Neuronal stem cell (in vitro differentiated cells): ENCODE measurements around the gene KLHDC7B.
A peak's percentile ranks its signal among the peaks of the same experiment; 100 is the strongest.
"Not testable (repeated sequence)": the region's sequence is repeated elsewhere in the genome, so short reads cannot be mapped to it uniquely, and the experiment has no call there.

Experiments used
- DNase-seq: peaks from one replicate; pipeline ENCODE4 v3.0.0-alpha.2; 2013; ENCODE audit warnings: low spot score
- H2AFZ ChIP-seq: one replicate; pipeline ENCODE4 v1.6.1; 2013; ENCODE audit warnings: mild to moderate bottlenecking, low read length, inconsistent platforms
- H2AK5ac ChIP-seq: 2 replicates; pipeline ENCODE4 v1.6.1; 2013; ENCODE audit warnings: low read depth, mild to moderate bottlenecking, inconsistent platforms, low read length, moderate library complexity, mixed read lengths
- H2BK120ac ChIP-seq: 2 replicates; pipeline ENCODE4 v1.6.1; 2013; ENCODE audit warnings: low read depth, mild to moderate bottlenecking, inconsistent platforms, low read length, moderate library complexity, mixed read lengths
- H2BK12ac ChIP-seq: one replicate; pipeline ENCODE4 v1.6.1; 2013; ENCODE audit warnings: low read length, inconsistent platforms
- H2BK15ac ChIP-seq: 2 replicates; pipeline ENCODE4 v1.6.1; 2013; ENCODE audit warnings: mild to moderate bottlenecking, low read length, inconsistent platforms, mixed read lengths
- H2BK5ac ChIP-seq: one replicate; pipeline ENCODE4 v1.6.1; 2013; ENCODE audit warnings: inconsistent platforms, mild to moderate bottlenecking, low read length, moderate library complexity
- H3K14ac ChIP-seq: one replicate; pipeline ENCODE4 v1.6.1; 2013; ENCODE audit warnings: low read length, inconsistent platforms
- H3K18ac ChIP-seq: 2 replicates; pipeline ENCODE4 v1.6.1; 2013; ENCODE audit warnings: low read length, inconsistent platforms
- H3K23ac ChIP-seq: 2 replicates; pipeline ENCODE4 v1.6.1; 2013; ENCODE audit warnings: low read depth, mild to moderate bottlenecking, mixed read lengths, low read length, inconsistent platforms; ENCODE audit not compliant: poor library complexity
- H3K27ac ChIP-seq: replicated peaks from 3 replicates; pipeline ENCODE4 v1.5.1; 2013; ENCODE audit warnings: low read length, inconsistent platforms
- H3K27me3 ChIP-seq, 3 experiments: 2 replicates each; pipeline ENCODE4 v1.6.1; 2013; ENCODE audit warnings: low read length in 3 of 3, mild to moderate bottlenecking in 2 of 3, inconsistent platforms in 1 of 3, low read depth in 1 of 3, mixed read lengths in 1 of 3, moderate library complexity in 1 of 3; ENCODE audit not compliant: control insufficient read depth in 3 of 3, insufficient read depth in 3 of 3
- H3K36me3 ChIP-seq, 2 donors: replicated peaks in 1 of 2; 2 replicates each; pipeline ENCODE4 v1.6.1; 2013; ENCODE audit warnings: low read length in 2 of 2; ENCODE audit not compliant: control insufficient read depth in 2 of 2, insufficient read depth in 2 of 2
- H3K4ac ChIP-seq: 2 replicates; pipeline ENCODE4 v1.6.1; 2013; ENCODE audit warnings: inconsistent platforms, mild to moderate bottlenecking, low read length, moderate library complexity
- H3K4me1 ChIP-seq, 2 donors: 1 replicate in 1 of 2; 2 replicates in 1 of 2; pipeline ENCODE4 v1.6.1; 2013; ENCODE audit warnings: low read length in 2 of 2, low read depth in 1 of 2; ENCODE audit not compliant: control insufficient read depth in 2 of 2, insufficient read depth in 1 of 2
- H3K4me2 ChIP-seq: one replicate; pipeline ENCODE4 v1.6.1; 2013; ENCODE audit warnings: mild to moderate bottlenecking, low read length, inconsistent platforms; ENCODE audit not compliant: insufficient read depth, poor library complexity, severe bottlenecking
- H3K4me3 ChIP-seq, 2 donors: 2 replicates each; pipeline ENCODE4 v1.5.1; 2013; ENCODE audit warnings: low read length in 2 of 2, mild to moderate bottlenecking in 2 of 2, inconsistent platforms in 1 of 2, moderate library complexity in 1 of 2
- H3K79me1 ChIP-seq: one replicate; pipeline ENCODE4 v1.6.1; 2013; ENCODE audit warnings: low read depth, mild to moderate bottlenecking, inconsistent platforms, low read length, moderate library complexity
- H3K9ac ChIP-seq: one replicate; pipeline ENCODE4 v1.6.1; 2013; ENCODE audit warnings: mild to moderate bottlenecking, low read depth, low read length, inconsistent platforms; ENCODE audit not compliant: poor library complexity
- H3K9me3 ChIP-seq, 2 donors: replicated peaks in 1 of 2; 2 replicates each; pipeline versions ENCODE3 to v1.6.1; 2013; ENCODE audit warnings: low read length in 2 of 2, mild to moderate bottlenecking in 2 of 2, inconsistent platforms in 1 of 2, low read depth in 1 of 2, mixed read lengths in 1 of 2, moderate library complexity in 1 of 2; ENCODE audit not compliant: control insufficient read depth in 2 of 2, insufficient read depth in 1 of 2
- H4K8ac ChIP-seq: one replicate; pipeline ENCODE4 v1.6.1; 2013; ENCODE audit warnings: low read depth, mild to moderate bottlenecking, inconsistent platforms, low read length, moderate library complexity
- H4K91ac ChIP-seq: one replicate; pipeline ENCODE4 v1.6.1; 2013; ENCODE audit warnings: low read length, low read depth, mild to moderate bottlenecking, inconsistent platforms; ENCODE audit not compliant: poor library complexity
- WGBS, 2 donors: extraction: QIAGEN DNeasy Blood & Tissue Kit; methylation state at CpG; one replicate each; pipeline ENCODE4 v1.1.7; 2013; ENCODE audit warnings: missing lambda C conversion rate in 2 of 2, mixed read lengths in 1 of 2; ENCODE audit not compliant: insufficient read length in 2 of 2, insufficient replicate concordance in 1 of 2; ENCODE audit errors: extremely low coverage in 2 of 2; 5-methylcytosine and 5-hydroxymethylcytosine counted together

KLHDC7B gene

DNA sequence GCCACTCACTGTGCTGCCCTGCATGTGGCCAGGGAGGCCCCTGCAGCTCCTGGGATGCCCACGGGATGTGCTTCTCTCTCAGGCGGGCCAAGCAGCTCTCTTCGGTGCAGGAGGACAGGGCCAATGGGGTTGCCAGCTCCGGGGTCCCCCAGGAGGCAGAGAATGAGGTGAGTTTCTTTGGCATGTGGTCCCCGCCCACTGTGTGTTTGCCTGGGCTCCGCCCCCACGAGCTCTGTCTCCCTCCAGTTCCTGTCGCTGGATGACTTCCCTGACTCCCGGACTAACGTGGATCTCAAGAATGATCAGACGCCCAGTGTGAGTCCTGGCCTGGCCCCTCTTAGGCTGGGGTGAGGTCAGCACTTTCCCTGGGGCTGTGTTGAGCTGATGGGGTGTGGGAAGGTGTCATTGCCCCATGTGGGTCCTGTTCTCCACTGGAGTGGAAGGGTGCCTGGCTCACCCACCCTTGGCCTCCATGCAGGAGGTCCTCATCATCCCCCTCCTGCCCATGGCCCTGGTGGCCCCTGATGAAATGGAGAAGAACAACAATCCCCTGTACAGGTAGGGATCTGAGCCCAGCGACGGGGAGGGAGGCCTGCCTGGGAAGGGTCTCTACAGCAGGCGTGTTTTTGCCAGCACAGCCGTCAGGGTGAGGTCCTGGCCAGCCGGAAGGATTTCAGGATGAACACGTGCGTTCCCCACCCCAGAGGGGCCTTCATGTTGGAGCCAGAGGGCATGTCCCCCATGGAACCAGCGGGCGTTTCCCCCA lies 28.0 kb upstream of the KLHDC7B start:
- WGBS, 2 donors, result no CpG with 5 or more reads among the region's 20 CpGs
- H3K4me3 ChIP-seq, result peak overlapping the region in 1 of 2 donors; percentile 19
- no peak overlapping the region for H3K18ac ChIP-seq
- no peaks in the 10 kb centered on the region for H3K4me1 ChIP-seq
- no peaks in the 10 kb centered on the region for H3K9me3 ChIP-seq
- H4K91ac ChIP-seq, result no peak overlapping the region
- no peak overlapping the region for H3K4me2 ChIP-seq
- no peak overlapping the region for H2AFZ ChIP-seq
- H3K27ac ChIP-seq, result no peak overlapping the region
- no peak overlapping the region for H3K14ac ChIP-seq
- H3K36me3 ChIP-seq, result peaks cover 54 to 79% of the 10 kb centered on the region in 2 donors
- no peak overlapping the region for H2AK5ac ChIP-seq
- no peak overlapping the region for H4K8ac ChIP-seq
- H2BK120ac ChIP-seq, result no peak overlapping the region
- no peak overlapping the region for H3K4ac ChIP-seq
- H2BK12ac ChIP-seq, result no peak overlapping the region
- peaks cover 29% of the 10 kb centered on the region for H3K79me1 ChIP-seq
- no peak overlapping the region for H2BK5ac ChIP-seq
- H2BK15ac ChIP-seq, result no peak overlapping the region
- H3K23ac ChIP-seq, result no peak overlapping the region
- H3K27me3 ChIP-seq, result no peaks in the 10 kb centered on the region
- no peak for DNase-seq
- H3K9ac ChIP-seq, result no peak overlapping the region

DNA sequence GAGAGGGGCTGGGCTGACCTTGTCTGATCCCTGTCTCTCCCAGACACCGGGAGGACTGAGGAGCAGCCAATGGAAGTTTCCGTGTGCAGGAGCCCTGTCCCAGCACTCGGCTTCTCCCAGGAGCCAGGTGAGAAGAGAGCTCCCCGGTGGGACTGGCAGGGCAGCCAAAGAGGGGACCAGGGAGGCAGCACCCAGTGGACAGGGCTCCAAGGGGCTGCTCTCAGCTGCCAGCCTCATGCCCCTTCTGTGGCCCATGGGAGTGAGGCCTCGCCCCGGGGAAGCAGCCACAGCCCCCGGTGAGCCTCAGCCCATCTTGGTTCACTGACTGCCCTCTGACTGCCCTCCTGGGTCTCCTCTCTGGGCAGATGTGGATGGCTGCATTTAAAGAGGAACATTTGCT lies 27.1 kb upstream of the KLHDC7B start:
- H3K9ac ChIP-seq, result no peak overlapping the region
- peaks cover 63 to 84% of the 10 kb centered on the region in 2 donors for H3K36me3 ChIP-seq
- H3K4ac ChIP-seq, result no peak overlapping the region
- no peak overlapping the region for H3K4me2 ChIP-seq
- DNase-seq, result no peak
- H3K27me3 ChIP-seq, result no peaks in the 10 kb centered on the region
- H2BK12ac ChIP-seq, result no peak overlapping the region
- H3K9me3 ChIP-seq, result no peaks in the 10 kb centered on the region
- H2AFZ ChIP-seq, result no peak overlapping the region
- H3K4me1 ChIP-seq, result no peaks in the 10 kb centered on the region
- no peak overlapping the region for H4K91ac ChIP-seq
- no peak overlapping the region for H2AK5ac ChIP-seq
- H3K23ac ChIP-seq, result no peak overlapping the region
- no peak overlapping the region for H2BK5ac ChIP-seq
- H2BK15ac ChIP-seq, result no peak overlapping the region
- no peak overlapping the region for H3K18ac ChIP-seq
- H3K14ac ChIP-seq, result no peak overlapping the region
- H3K79me1 ChIP-seq, result peaks cover 25% of the 10 kb centered on the region
- no peak overlapping the region for H2BK120ac ChIP-seq
- H3K4me3 ChIP-seq, result no peak overlapping the region
- WGBS, 2 donors, result no CpG with 5 or more reads among the region's 7 CpGs
- H3K27ac ChIP-seq, result no peak overlapping the region
- no peak overlapping the region for H4K8ac ChIP-seq

DNA sequence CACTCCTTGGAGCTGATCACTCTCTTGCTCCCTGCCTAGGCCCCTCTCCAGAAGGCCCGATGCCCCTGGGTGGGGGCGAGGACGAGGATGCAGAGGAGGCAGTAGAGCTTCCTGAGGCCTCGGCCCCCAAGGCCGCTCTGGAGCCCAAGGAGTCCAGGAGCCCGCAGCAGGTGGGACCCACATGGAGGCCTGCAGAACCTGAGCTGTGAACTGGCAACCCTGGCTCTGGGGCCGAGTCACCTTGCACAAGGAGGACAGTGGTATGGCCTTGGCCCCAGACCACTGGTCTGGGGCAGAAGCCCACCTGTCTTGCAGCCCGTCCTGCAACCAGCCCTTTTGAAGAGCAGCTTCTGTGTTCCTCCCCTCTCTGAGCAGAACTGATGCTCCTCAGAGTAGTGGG lies 26.5 kb upstream of the KLHDC7B start:
- peaks cover 24% of the 10 kb centered on the region for H3K79me1 ChIP-seq
- no peak overlapping the region for H2AFZ ChIP-seq
- no peak overlapping the region for H2BK12ac ChIP-seq
- no peak overlapping the region for H3K23ac ChIP-seq
- H3K4me3 ChIP-seq, result no peak overlapping the region
- H3K18ac ChIP-seq, result no peak overlapping the region
- no peak overlapping the region for H4K8ac ChIP-seq
- H3K27me3 ChIP-seq, result no peaks in the 10 kb centered on the region
- no peak overlapping the region for H3K4me2 ChIP-seq
- H2BK15ac ChIP-seq, result no peak overlapping the region
- H3K36me3 ChIP-seq, result peaks cover 67 to 86% of the 10 kb centered on the region in 2 donors
- no peak overlapping the region for H4K91ac ChIP-seq
- H3K14ac ChIP-seq, result no peak overlapping the region
- WGBS, 2 donors, result no CpG with 5 or more reads among the region's 8 CpGs
- no peak overlapping the region for H2BK5ac ChIP-seq
- no peak for DNase-seq
- H2BK120ac ChIP-seq, result no peak overlapping the region
- peaks cover 0 to under 1% of the 10 kb centered on the region in 2 donors for H3K4me1 ChIP-seq
- no peak overlapping the region for H3K9ac ChIP-seq
- no peak overlapping the region for H3K4ac ChIP-seq
- H2AK5ac ChIP-seq, result no peak overlapping the region
- H3K9me3 ChIP-seq, result no peaks in the 10 kb centered on the region
- no peak overlapping the region for H3K27ac ChIP-seq

DNA sequence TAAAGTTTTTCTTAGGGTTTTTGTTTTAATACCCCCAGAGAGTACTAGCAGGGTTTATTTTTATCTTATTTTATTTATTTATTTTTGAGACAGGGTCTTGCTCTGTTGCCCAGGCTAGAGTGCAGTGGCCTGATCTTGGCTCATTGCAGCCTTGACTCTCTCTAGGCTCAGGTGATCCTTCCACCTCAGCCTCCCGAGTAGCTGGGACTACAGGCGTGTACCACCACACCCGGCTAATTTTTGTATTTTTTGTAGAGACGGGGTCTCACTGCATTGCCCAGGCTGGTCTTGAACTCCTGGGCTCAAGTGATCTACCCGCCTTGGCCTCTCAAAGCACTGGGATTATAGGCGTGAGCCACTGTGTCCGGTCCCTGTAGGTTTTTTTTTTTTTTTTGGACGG lies 25.5 kb upstream of the KLHDC7B start:
- H3K4me2 ChIP-seq, H2BK15ac ChIP-seq, DNase-seq, H3K4me3 ChIP-seq, H3K27me3 ChIP-seq, H2AFZ ChIP-seq, H3K23ac ChIP-seq, H2BK12ac ChIP-seq, H3K9ac ChIP-seq, H3K18ac ChIP-seq, H3K4me1 ChIP-seq, H2BK5ac ChIP-seq, H3K9me3 ChIP-seq, H3K27ac ChIP-seq, H4K8ac ChIP-seq, H3K4ac ChIP-seq, H3K14ac ChIP-seq, H2BK120ac ChIP-seq, H4K91ac ChIP-seq, H2AK5ac ChIP-seq: not testable (repeated sequence)
- no CpG with 5 or more reads among the region's 8 CpGs for WGBS, 2 donors
- Histone ChIP-seq H3K36me3 (peaks cover 64 to 86% of the 10 kb centered on the region in 2 donors), H3K79me1 (peaks cover 22% of the 10 kb centered on the region)
